GM21786 (cell line): ENCODE data around the gene CACNA1S.

ENCODE experiments used
- ATAC-seq: cut with Tn5 transposase; IDR thresholded peaks from one replicate; pipeline ENCODE4 v1.9.1; 2021; ENCODE audit not compliant: unreplicated experiment

CACNA1S gene

GRCh38 chr1:201038186-201038876, 73.9 kb downstream of the CACNA1S start:
- no peak for ATAC-seq

- no peak for ATAC-seq
These were observed 75.9 kb downstream of the CACNA1S start for GRCh38 chr1:201036188-201036842.

GRCh38 chr1:201034671-201035070, 77.6 kb downstream of the CACNA1S start:
- ATAC-seq, result no peak

- ATAC-seq, result no peak
These were observed 79.8 kb downstream of the CACNA1S start for GRCh38 chr1:201032408-201032807.

DNA sequence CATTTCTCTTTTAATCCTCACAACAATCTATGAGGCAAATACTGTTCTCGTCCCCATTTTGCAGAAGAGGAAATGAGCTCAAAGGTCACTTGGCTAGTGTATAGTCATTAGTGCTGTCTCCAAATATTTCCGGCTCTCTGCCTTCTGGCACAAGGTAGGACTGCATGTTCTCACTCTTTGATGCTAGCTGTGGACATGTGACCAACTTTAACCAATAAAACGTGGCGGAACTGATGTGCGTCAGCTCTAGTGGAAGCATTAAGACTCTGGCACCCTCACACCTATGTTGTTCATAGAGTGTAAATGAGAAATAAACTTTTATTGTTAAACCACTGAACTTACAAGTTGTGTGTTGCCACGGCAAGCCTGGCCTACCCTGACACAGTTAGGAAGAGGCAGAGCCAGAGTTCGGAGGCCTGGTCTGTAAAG, 83.8 kb downstream of the CACNA1S start:
- ATAC-seq, result no peak

DNA sequence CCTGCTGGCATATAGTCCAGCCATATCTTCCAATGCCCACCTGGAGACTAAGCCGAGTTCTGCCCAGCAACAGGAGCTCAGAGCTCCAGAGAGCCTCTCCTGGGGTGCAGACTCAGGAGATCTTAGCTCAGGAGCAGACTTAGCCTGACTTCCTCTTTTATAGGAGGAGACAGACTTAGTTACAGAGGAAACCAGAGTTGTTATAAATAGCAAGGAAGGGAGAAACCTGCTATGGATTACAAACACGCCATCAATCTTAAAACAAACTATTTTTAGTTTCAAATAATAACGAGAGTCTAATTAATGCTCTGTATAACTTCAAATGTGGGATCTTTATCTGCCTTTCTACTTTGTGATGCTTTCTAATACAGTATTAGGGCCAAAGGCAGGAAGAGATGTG, 85.4 kb downstream of the CACNA1S start:
- ATAC-seq, result no peak

- ATAC-seq, result no peak
These were observed 86.0 kb downstream of the CACNA1S start for GRCh38 chr1:201026234-201026633.

- no peak for ATAC-seq
These were observed 86.6 kb downstream of the CACNA1S start for GRCh38 chr1:201025571-201026002.

GRCh38 chr1:201024625-201024998, 87.6 kb downstream of the CACNA1S start:
- ATAC-seq, result no peak

GRCh38 chr1:201023920-201024624, 88.2 kb downstream of the CACNA1S start:
- ATAC-seq, result no peak

DNA sequence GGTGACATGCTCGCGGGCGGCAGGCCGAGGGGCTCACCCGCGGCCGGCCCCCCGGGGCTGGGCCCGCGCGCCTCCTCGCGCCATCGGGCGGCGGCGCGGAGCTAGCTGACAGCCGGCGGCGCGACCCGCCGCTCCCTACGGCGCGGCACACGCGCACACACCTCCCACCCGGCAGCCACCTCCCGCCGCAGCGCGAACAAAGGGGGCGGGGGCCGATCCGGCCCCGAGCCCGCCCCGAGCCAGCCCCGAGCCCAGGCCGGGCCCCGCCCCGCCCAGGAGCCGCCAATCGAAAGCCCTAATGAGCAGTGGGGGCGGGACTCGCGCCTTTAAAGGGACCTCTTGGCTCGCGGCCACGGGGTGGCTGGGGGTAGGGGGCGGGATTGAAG, 88.7 kb downstream of the CACNA1S start, which contains the start of gene KIF21B:
Gene KIF21B, minus strand, starts transcription at position 198 of the 386 bp plus-strand sequence. CDS start 331 bp downstream, outside the sequence.
- ATAC-seq, result peak; percentile 46

DNA sequence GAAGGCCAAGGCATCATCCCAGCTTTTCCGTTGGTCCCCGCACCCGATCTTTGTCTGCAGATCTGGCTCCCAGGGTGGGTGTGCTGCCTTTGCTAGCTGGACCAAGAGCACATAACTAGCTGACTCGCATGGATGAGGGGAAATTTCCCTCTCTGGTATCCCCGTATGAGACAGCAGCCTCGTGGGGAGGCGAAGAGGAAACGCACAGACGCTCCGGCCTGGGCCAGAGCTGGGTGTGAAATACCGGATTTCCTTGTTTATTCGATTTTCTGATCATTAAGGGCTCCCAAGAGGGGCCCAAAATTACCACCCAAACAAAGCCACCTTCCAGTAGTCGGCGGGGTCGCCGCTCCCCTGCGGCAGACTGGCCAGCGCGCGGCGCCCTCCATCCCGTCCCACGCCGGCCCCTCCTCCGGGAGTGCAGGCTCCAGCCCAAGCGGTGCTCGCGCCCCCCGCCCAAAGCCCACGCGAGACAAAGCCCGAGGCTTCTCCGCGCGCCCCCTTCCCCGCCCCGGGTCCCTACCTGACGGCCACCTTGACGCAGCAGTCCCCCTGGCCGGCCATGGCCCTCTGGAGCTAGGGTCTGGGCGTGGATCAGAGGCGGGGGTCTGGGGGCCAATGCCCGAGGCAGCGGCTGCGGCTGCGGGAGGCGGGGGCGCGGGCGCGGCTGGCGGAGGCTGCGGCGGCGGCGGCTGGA, 89.3 kb downstream of the CACNA1S start:
- no peak for ATAC-seq

GRCh38 chr1:201022493-201022819, 89.8 kb downstream of the CACNA1S start:
- ATAC-seq, result no peak

DNA sequence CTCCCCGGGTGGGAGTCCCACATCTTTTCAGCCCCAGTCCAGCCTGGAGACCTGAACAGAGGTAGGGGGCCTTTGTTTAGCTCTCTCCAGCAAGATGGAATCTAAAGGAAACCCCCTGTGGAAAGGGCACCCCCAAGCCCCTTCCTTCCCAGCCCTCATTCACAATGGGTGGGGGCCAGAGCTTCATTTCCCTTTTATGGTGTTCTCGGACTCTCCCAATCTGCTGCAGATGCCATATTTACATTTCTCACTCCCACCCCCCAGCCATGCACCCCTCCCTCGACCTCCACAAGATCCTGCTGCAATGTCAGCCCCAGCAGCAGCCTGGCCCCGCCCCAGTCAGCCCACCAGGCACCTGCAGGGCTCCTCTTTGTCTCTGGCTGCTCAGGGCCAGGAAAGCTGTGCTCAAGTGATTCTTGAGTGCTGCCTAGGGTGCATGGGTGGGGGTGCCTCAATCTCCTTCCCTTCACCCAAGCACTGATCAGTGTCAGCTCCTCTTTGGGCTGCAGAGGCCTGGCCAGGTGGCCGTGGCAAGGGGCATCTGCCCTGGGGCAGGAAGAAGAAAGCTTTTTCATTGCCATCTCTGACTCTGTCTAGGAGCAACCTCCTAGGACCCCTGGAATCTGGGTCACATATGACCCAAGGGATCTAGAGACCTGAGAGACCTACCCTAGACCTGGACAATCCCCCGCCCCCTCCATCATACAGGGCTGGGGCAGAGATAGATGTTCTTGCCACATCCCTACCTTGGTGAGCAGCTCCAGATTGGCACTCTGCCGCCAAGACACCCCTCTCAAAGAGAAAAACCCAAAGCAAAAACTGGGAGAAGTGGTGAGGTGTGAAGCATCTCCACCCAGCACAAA, 90.4 kb downstream of the CACNA1S start:
- no peak for ATAC-seq

DNA sequence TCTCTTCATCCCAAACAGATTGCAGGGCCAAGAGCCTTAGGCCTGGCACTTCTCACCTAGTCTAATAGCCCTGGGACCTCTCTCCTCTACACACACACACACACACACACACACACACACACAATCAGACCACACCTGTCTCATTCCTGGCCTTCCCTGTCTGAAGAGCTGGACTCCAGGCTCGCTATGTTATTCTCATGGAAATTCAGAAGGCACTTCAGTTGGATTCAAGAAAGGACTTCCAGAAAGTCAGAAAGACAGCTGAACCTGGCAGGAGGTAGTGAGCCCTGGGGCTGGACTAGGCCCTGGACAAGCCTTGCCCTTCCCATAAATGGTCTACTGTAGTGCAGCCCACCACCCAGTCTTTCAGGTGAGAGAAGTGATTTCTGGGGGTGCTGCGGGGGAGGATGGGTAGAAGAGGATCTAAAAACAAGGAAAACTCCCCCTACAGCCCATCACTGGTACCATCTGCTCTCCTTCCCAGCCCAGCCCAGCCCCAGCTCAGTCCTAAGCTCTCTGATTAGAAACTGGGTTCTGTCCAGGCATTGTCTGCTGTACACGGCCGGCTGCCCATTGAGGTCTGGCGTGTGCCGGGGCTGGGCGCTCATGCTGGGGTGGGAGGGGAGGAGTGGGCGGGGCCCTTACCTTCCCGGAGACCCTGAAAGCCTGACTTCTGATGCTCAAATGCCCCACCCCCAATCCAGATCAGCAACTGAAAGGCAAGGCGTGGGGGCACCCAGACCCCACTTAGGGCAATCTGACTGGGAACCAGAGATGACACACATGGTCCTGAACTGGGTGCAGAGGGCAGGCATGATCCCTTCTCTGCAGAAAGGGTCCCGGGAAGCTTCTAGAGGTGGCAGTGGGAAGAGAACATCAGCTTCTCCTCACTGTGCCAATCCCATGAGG, 91.3 kb downstream of the CACNA1S start:
- no peak for ATAC-seq

- no peak for ATAC-seq
These were observed 92.1 kb downstream of the CACNA1S start for GRCh38 chr1:201020040-201020591.

DNA sequence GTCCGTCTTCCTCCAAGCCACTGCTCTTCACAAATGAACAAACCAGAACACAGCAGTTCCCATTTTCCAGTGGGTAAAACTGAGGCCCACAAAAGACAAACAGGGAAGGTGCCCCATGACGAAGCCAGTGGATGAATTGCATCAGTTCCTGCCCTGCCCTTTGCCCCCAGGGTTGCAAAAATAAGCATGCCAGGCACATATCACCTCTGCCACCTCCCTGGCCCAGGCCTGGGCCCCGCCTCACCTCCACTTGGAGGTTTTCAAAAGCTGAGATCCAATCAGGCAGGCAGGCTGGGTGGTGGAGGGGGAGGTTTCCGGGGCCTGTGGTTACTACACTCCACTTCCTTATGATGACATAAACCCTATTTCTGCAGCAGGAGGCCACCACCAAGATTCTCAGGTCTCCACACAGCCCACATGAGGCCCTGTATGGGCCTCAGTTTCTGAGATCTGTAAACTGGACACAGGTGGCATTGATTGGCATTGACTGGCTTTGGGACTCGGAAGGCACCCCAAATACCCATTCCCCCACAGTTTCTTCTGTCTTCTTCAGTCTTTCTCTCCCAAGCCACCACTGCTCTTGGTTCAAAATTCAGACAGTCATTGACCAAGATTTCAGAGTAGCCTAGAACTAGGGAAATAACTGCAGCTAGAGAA, 92.8 kb downstream of the CACNA1S start:
- peak; percentile 54 for ATAC-seq

GRCh38 chr1:201017828-201018163, 94.4 kb downstream of the CACNA1S start:
- no peak for ATAC-seq
